Activated naive CD8-positive, alpha-beta T cell treated with anti-CD3 and anti-CD28 coated beads for 36 hours (primary cell): ENCODE results near the gene SPRED2. TPM values are rescaled to one million over a fixed set of nuclear protein-coding genes. Genes with fewer than 3 reads are reported as not detected.

Experiments used
- DNase-seq: peaks from one replicate; pipeline ENCODE4 v3.0.0; 2021
- H3K27ac Mint-ChIP-seq: one replicate; pipeline ENCODE4 v1.8.0; 2022; ENCODE audit warnings: mild to moderate bottlenecking, moderate library complexity, mixed read lengths
- H3K27me3 Mint-ChIP-seq: one replicate; pipeline ENCODE4 v1.8.0; 2022; ENCODE audit warnings: mild to moderate bottlenecking, mixed read lengths
- H3K36me3 Mint-ChIP-seq: one replicate; pipeline ENCODE4 v1.8.0; 2021; ENCODE audit warnings: mild to moderate bottlenecking, mixed read lengths
- H3K4me1 Mint-ChIP-seq: one replicate; pipeline ENCODE4 v1.8.0; 2021; ENCODE audit warnings: mixed read lengths
- H3K4me3 Mint-ChIP-seq: one replicate; pipeline ENCODE4 v1.8.0; 2022; ENCODE audit warnings: mild to moderate bottlenecking, moderate library complexity, mixed read lengths
- H3K9me3 Mint-ChIP-seq: one replicate; pipeline ENCODE4 v1.8.0; 2022; ENCODE audit warnings: mixed read lengths
- total RNA-seq, 2 experiments: library from RNA; stranded (reverse); gene quantifications; one replicate each; pipeline ENCODE4 v1.2.3, GENCODE V29; 2021

SPRED2 gene
- total RNA-seq, 2 experiments from 2014 or later = 9.5 to 9.7 TPM

DNA sequence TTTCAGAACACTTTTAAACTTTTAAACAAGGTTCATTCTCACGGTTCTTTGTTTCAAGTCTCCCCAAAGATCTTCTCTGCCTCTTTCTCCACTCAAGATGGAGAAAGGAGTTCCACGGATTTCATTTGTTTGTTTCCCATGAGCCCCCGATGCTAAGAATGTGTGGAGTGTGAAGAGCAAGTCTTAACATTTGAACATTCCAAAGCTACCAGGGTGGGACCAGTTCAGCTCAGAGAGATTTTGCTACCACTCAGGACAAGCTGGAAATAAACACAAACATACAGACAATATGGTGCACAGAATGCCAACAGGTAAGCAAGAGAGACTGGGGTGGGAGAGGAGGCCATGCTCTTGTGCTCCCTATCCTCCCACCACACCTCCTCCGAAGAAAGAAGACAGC, 56.7 kb downstream of the SPRED2 start:
- Mint-ChIP-seq H3K27me3 (peaks cover 53% of the 10 kb centered on the region), H3K27ac (no peak overlapping the region), H3K4me3 (no peak overlapping the region), H3K9me3 (no peaks in the 10 kb centered on the region), H3K36me3 (no peaks in the 10 kb centered on the region), H3K4me1 (peaks cover 19% of the 10 kb centered on the region)
- DNase-seq = no peak

DNA sequence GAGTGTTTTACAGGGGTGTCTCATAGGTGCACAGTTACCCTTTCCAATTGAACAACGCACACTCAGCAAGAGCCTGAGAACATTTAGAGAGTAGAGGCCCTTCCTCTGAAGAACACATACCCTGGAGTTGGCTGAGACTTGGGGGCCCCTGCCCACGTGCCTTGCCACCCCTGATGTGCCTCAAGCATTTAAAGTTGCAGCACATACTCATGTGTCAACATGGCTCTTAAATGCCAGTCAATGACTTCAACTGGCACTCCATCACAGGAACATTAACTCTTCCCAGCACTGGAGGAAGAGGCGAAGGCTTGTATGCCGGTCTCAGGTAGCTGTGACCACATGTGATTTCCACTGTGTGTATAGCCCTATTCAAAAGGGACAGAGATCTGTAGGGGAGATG, 57.4 kb downstream of the SPRED2 start:
- Mint-ChIP-seq H3K27me3 (peaks cover 48% of the 10 kb centered on the region), H3K27ac (no peak overlapping the region), H3K4me3 (no peak overlapping the region), H3K4me1 (peaks cover 18% of the 10 kb centered on the region), H3K9me3 (no peaks in the 10 kb centered on the region), H3K36me3 (no peaks in the 10 kb centered on the region)
- no peak for DNase-seq

DNA sequence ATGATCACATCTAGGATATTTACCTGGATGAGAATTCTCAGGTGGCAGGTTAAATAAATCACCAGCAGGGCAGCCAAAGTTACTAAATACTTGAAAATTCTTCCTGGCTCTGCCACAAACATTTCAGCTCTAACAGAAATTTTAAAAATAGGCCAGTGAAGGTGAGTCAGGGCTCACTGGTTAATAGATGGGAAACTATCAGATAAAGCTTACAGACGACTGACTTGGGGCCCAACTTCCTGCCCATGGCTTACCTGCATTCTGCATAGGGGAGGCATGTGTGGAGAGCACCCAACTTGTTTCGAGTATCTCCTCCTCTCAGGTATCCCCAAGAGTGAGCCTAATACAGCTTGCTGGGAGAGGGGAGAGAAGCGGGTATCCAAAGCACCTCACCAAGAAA, 57.8 kb downstream of the SPRED2 start:
- Mint-ChIP-seq H3K27ac (no peak overlapping the region), H3K27me3 (peaks cover 43% of the 10 kb centered on the region), H3K9me3 (no peaks in the 10 kb centered on the region)

GRCh38 chr2:65373365-65373918, 59.0 kb downstream of the SPRED2 start:
- no peaks in the 10 kb centered on the region for H3K36me3 Mint-ChIP-seq
- no peak overlapping the region for H3K27ac Mint-ChIP-seq
- DNase-seq = no peak
- no peaks in the 10 kb centered on the region for H3K9me3 Mint-ChIP-seq
- H3K4me1 Mint-ChIP-seq = peaks cover 15% of the 10 kb centered on the region
- H3K27me3 Mint-ChIP-seq = peaks cover 32% of the 10 kb centered on the region
- no peak overlapping the region for H3K4me3 Mint-ChIP-seq

More for the DNA sequence above, 57.8 kb downstream of the SPRED2 start:
- Mint-ChIP-seq H3K4me1 (peaks cover 15% of the 10 kb centered on the region), H3K36me3 (no peaks in the 10 kb centered on the region), H3K4me3 (no peak overlapping the region)
- no peak for DNase-seq

DNA sequence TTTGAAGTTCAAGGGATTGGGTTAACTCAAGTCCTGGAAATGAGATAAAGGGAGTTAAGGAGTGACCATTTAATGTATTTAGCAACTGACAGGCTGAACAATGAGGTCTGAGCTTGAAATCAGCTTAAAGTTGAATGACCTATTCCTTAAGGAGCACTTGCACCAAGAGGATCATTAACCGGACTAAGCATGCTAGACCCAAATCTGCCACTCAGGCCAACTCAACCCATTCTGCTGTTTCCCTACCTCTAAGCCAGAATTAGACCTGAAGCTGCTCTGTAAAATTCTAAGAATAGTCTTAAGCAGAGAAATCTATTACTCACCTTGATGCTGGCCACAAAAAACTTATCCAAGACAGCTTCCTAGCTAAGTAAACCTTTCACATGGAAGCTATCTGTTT, 59.8 kb downstream of the SPRED2 start:
- H3K4me3 Mint-ChIP-seq = no peak overlapping the region
- no peaks in the 10 kb centered on the region for H3K9me3 Mint-ChIP-seq
- H3K27ac Mint-ChIP-seq = no peak overlapping the region
- no peak for DNase-seq
- H3K4me1 Mint-ChIP-seq = peaks cover 8% of the 10 kb centered on the region
- no peaks in the 10 kb centered on the region for H3K36me3 Mint-ChIP-seq
- H3K27me3 Mint-ChIP-seq = peaks cover 24% of the 10 kb centered on the region

DNA sequence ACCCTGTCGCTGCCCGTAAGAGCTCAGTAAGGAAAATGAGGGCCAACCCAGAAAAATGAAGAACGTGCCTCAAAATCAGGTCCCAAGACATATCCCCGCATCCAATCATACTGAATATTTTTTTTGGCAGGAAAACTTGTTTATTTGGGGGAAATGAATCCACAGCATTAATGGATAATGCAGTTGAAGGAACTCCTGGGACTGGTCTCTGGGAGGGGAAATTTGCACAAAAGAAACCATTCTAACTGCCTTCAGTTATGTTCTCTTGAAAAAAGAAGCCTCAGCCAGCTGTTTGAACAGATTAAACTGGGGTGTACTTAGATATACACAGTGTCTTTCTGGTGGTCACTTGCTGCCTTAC, 61.3 kb downstream of the SPRED2 start:
- Mint-ChIP-seq H3K4me1 (peaks cover 13% of the 10 kb centered on the region), H3K9me3 (no peaks in the 10 kb centered on the region), H3K36me3 (no peaks in the 10 kb centered on the region), H3K4me3 (no peak overlapping the region), H3K27ac (no peak overlapping the region), H3K27me3 (peaks cover 9% of the 10 kb centered on the region)
- DNase-seq = no peak

DNA sequence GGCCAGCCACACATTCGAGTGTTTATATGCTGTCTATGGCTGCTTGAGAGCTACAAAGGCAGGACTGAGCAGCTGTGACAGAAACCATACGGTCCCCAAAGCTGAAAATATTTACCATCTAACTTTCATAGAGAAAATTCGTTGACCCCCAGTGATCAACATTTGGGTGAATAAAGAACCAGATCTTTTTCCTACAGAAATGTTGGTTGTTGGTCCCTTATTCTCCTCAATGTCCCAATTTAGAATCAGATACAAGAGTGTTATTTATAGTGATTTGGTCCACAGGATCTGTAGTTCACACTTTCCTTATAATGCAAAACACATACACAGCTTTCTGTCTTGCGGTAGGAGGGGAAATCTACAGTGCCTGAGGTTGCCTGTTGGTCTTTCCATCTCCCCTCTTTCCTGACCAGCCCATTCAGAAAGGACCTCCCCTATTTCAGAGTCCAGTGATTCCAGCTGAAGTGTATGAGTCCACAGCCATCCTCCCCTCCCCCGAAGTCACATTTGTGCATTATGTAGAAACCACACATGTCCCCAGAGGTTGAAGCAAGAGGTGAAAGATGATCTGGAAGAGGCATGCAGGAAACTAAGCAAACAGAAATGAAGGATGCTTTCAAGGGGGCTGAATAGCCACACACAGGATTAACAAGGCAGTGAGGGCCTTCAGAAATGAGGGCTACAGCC, 61.9 kb downstream of the SPRED2 start:
- no peaks in the 10 kb centered on the region for H3K36me3 Mint-ChIP-seq
- H3K27me3 Mint-ChIP-seq = peaks cover 4% of the 10 kb centered on the region

GRCh38 chr2:65369980-65370379, 62.4 kb downstream of the SPRED2 start:
- no peak for DNase-seq
- Mint-ChIP-seq H3K36me3 (no peaks in the 10 kb centered on the region), H3K4me3 (no peak overlapping the region), H3K27ac (no peak overlapping the region), H3K9me3 (no peaks in the 10 kb centered on the region), H3K4me1 (peaks cover 13% of the 10 kb centered on the region), H3K27me3 (no peaks in the 10 kb centered on the region)

More for the DNA sequence above, 61.9 kb downstream of the SPRED2 start:
- Mint-ChIP-seq H3K27ac (no peak overlapping the region), H3K4me1 (peaks cover 13% of the 10 kb centered on the region), H3K9me3 (no peaks in the 10 kb centered on the region), H3K4me3 (no peak overlapping the region)
- no peak for DNase-seq

- peaks cover 11% of the 10 kb centered on the region for H3K4me1 Mint-ChIP-seq
- H3K27ac Mint-ChIP-seq = no peak overlapping the region
- H3K9me3 Mint-ChIP-seq = no peaks in the 10 kb centered on the region
- no peaks in the 10 kb centered on the region for H3K27me3 Mint-ChIP-seq
- H3K4me3 Mint-ChIP-seq = no peak overlapping the region
- no peak for DNase-seq
- no peaks in the 10 kb centered on the region for H3K36me3 Mint-ChIP-seq
Observed at GRCh38 chr2:65369574-65369973, 62.8 kb downstream of the SPRED2 start.

GRCh38 chr2:65368468-65368867, 63.9 kb downstream of the SPRED2 start:
- Mint-ChIP-seq H3K4me3 (no peak overlapping the region), H3K4me1 (peaks cover 10% of the 10 kb centered on the region), H3K9me3 (no peaks in the 10 kb centered on the region), H3K36me3 (no peaks in the 10 kb centered on the region), H3K27ac (no peak overlapping the region), H3K27me3 (no peaks in the 10 kb centered on the region)
- DNase-seq = no peak

GRCh38 chr2:65367524-65367923, 64.9 kb downstream of the SPRED2 start:
- H3K9me3 Mint-ChIP-seq = no peaks in the 10 kb centered on the region
- H3K4me3 Mint-ChIP-seq = no peak overlapping the region
- no peak overlapping the region for H3K27ac Mint-ChIP-seq
- H3K36me3 Mint-ChIP-seq = no peaks in the 10 kb centered on the region
- no peaks in the 10 kb centered on the region for H3K27me3 Mint-ChIP-seq
- DNase-seq = no peak
- peaks cover 10% of the 10 kb centered on the region for H3K4me1 Mint-ChIP-seq

DNA sequence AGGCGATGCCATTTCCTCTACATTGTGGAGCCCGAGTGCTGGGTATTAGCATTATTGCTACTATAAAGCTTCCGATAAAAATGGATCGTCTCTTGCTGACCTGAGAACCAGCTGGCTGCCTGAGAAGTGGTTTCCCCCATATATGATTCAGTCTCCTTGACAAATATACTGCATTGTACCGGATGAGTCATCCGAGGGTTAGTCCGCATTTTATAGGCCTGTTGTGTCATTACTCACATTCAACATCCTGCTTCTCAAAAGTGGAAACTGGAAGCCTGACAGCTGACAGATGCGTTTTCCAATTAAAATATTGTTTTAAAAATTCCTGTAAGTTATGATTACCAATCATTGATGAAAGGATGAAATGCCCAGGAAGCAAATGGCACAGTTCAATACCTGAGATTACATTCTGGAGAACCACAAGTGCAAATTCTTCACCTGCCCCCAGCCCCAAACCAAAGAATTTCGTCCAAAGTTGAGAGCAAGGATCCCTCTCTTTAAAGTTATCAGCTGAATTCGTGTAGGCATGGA, 65.7 kb downstream of the SPRED2 start:
- DNase-seq = no peak
- peaks cover 10% of the 10 kb centered on the region for H3K4me1 Mint-ChIP-seq
- no peaks in the 10 kb centered on the region for H3K9me3 Mint-ChIP-seq
- H3K36me3 Mint-ChIP-seq = no peaks in the 10 kb centered on the region
- H3K27me3 Mint-ChIP-seq = no peaks in the 10 kb centered on the region
- no peak overlapping the region for H3K27ac Mint-ChIP-seq
- no peak overlapping the region for H3K4me3 Mint-ChIP-seq

DNA sequence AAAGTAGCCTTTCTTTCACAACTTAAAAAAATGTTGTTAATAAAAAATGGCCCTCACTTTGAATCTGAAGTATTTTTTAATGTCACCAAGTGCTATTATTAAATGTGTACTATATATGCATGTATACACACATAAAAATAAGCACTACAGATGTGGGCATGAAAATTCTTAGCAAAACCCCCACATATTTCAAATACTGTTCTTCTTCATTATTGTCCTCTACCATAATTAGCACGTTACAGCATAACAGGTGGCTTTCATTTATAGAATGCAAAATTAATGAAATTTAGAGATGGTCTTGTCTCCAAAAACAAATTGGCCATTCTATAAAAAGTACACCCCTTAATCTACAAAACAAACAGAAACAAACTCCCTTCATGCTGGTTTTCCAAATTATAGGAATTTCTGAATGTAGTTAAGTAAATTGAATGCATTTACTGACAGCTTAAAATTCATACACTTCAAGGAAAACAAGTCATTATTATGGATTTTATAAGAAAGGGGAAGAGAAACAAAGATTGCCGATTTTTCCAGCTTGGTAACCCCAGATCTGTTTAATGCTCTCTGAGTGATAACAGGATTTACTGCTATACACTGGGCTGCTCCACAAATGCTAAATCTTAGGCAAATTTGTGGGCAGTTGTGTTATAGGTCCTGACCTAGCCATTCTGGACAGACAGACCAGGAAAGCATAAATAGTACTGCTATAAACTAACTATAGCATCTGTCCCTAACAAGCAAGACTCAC, 67.2 kb downstream of the SPRED2 start:
- peaks cover 16% of the 10 kb centered on the region for H3K4me1 Mint-ChIP-seq
- H3K27ac Mint-ChIP-seq = no peak overlapping the region
- H3K4me3 Mint-ChIP-seq = no peak overlapping the region
- H3K36me3 Mint-ChIP-seq = no peaks in the 10 kb centered on the region
- no peaks in the 10 kb centered on the region for H3K27me3 Mint-ChIP-seq
- no peak for DNase-seq
- no peaks in the 10 kb centered on the region for H3K9me3 Mint-ChIP-seq

- no peaks in the 10 kb centered on the region for H3K27me3 Mint-ChIP-seq
- DNase-seq = no peak
- peaks cover 17% of the 10 kb centered on the region for H3K4me1 Mint-ChIP-seq
- H3K36me3 Mint-ChIP-seq = no peaks in the 10 kb centered on the region
- no peak overlapping the region for H3K4me3 Mint-ChIP-seq
- no peaks in the 10 kb centered on the region for H3K9me3 Mint-ChIP-seq
- no peak overlapping the region for H3K27ac Mint-ChIP-seq
Observed at GRCh38 chr2:65363879-65364666, 68.3 kb downstream of the SPRED2 start.

GRCh38 chr2:65361623-65362022, 70.8 kb downstream of the SPRED2 start:
- no peak for DNase-seq
- Mint-ChIP-seq H3K36me3 (no peaks in the 10 kb centered on the region), H3K4me3 (no peak overlapping the region), H3K4me1 (peaks cover 30% of the 10 kb centered on the region), H3K27me3 (peaks cover 3% of the 10 kb centered on the region), H3K9me3 (no peaks in the 10 kb centered on the region), H3K27ac (no peak overlapping the region)
